Measurements from ENCODE around the gene RHBDF1. TPM values are rescaled to one million over a fixed set of nuclear protein-coding genes. Genes with fewer than 3 reads are reported as not detected.

RHBDF1 gene
- total and polyA plus RNA-seq, 9 of the 15 experiments (the other 6 are each of a cell fraction or from before 2014, with no cell fraction given), result 1.0 to 8.2 (median 4.2) TPM

DNA sequence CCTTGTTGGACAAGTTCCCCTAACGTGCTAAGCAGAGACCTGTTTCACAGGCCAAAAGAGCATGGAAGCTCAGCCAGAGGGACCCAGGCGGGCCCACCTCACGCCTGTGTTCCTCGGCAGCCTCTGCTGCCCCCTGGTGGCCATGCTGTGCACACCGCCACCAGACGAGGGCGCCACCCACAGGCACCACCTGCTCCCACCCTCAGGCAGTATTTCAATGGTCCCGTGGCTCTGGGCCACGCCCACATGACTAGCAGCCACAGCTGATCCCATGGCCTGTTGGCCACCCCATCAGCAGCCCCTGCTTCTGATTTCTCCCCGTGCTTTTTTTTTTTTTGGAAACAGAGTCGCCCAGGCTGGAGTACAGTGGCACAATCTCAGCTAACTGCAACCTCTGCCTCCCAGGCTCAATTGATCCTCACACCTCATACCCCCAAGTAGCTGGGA is 24.5 kb upstream of the RHBDF1 start (continued):
- TF ChIP-seq, protein P1, sequence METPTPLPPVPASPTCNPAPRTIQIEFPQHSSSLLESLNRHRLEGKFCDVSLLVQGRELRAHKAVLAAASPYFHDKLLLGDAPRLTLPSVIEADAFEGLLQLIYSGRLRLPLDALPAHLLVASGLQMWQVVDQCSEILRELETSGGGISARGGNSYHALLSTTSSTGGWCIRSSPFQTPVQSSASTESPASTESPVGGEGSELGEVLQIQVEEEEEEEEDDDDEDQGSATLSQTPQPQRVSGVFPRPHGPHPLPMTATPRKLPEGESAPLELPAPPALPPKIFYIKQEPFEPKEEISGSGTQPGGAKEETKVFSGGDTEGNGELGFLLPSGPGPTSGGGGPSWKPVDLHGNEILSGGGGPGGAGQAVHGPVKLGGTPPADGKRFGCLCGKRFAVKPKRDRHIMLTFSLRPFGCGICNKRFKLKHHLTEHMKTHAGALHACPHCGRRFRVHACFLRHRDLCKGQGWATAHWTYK (CRISPR knock-in tag; IDR thresholded peaks at IDR 0.05), result peak; percentile 97
- TF ChIP-seq ZNF324 (CRISPR knock-in tag; IDR thresholded peaks at IDR 0.05), result no peak
- peak; percentile 82 for TF ChIP-seq MTA3 (IDR thresholded peaks at IDR 0.05; ENCODE audit: borderline replicate concordance)
- TF ChIP-seq, protein P2, sequence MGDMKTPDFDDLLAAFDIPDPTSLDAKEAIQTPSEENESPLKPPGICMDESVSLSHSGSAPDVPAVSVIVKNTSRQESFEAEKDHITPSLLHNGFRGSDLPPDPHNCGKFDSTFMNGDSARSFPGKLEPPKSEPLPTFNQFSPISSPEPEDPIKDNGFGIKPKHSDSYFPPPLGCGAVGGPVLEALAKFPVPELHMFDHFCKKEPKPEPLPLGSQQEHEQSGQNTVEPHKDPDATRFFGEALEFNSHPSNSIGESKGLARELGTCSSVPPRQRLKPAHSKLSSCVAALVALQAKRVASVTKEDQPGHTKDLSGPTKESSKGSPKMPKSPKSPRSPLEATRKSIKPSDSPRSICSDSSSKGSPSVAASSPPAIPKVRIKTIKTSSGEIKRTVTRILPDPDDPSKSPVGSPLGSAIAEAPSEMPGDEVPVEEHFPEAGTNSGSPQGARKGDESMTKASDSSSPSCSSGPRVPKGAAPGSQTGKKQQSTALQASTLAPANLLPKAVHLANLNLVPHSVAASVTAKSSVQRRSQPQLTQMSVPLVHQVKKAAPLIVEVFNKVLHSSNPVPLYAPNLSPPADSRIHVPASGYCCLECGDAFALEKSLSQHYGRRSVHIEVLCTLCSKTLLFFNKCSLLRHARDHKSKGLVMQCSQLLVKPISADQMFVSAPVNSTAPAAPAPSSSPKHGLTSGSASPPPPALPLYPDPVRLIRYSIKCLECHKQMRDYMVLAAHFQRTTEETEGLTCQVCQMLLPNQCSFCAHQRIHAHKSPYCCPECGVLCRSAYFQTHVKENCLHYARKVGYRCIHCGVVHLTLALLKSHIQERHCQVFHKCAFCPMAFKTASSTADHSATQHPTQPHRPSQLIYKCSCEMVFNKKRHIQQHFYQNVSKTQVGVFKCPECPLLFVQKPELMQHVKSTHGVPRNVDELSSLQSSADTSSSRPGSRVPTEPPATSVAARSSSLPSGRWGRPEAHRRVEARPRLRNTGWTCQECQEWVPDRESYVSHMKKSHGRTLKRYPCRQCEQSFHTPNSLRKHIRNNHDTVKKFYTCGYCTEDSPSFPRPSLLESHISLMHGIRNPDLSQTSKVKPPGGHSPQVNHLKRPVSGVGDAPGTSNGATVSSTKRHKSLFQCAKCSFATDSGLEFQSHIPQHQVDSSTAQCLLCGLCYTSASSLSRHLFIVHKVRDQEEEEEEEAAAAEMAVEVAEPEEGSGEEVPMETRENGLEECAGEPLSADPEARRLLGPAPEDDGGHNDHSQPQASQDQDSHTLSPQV (IDR thresholded peaks at IDR 0.05), result peak; percentile 92
- no peak for TF ChIP-seq NFYB (IDR thresholded peaks at IDR 0.05; ENCODE audit: extremely low read depth, insufficient read length)
- TF ChIP-seq ZNF764 (CRISPR knock-in tag; IDR thresholded peaks at IDR 0.05; ENCODE audit: low read depth), result no peak
- TF ChIP-seq, protein P3, sequence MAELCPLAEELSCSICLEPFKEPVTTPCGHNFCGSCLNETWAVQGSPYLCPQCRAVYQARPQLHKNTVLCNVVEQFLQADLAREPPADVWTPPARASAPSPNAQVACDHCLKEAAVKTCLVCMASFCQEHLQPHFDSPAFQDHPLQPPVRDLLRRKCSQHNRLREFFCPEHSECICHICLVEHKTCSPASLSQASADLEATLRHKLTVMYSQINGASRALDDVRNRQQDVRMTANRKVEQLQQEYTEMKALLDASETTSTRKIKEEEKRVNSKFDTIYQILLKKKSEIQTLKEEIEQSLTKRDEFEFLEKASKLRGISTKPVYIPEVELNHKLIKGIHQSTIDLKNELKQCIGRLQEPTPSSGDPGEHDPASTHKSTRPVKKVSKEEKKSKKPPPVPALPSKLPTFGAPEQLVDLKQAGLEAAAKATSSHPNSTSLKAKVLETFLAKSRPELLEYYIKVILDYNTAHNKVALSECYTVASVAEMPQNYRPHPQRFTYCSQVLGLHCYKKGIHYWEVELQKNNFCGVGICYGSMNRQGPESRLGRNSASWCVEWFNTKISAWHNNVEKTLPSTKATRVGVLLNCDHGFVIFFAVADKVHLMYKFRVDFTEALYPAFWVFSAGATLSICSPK (IDR thresholded peaks at IDR 0.05; ENCODE audit: borderline replicate concordance), result no peak
- TF ChIP-seq CBX1 (IDR thresholded peaks at IDR 0.05; ENCODE audit: low read depth), result peak; percentile 91
- no peak for TF ChIP-seq HDGF (IDR thresholded peaks at IDR 0.05)
- TF ChIP-seq ZNF707 (CRISPR knock-in tag; conservative IDR thresholded peaks at IDR 0.05), result no peak
- TF ChIP-seq ZC3H4 (CRISPR knock-in tag; IDR thresholded peaks at IDR 0.05; ENCODE audit: borderline replicate concordance), result no peak
- no peak for TF ChIP-seq JUNB (CRISPR knock-in tag; conservative IDR thresholded peaks at IDR 0.05)
- TF ChIP-seq MEF2A (IDR thresholded peaks at IDR 0.05; ENCODE audit: control insufficient read depth, low read depth, low read length), result no peak
- TF ChIP-seq RB1 (IDR thresholded peaks at IDR 0.05; ENCODE audit: low read depth), result peak; percentile 98
- TF ChIP-seq, protein P4, sequence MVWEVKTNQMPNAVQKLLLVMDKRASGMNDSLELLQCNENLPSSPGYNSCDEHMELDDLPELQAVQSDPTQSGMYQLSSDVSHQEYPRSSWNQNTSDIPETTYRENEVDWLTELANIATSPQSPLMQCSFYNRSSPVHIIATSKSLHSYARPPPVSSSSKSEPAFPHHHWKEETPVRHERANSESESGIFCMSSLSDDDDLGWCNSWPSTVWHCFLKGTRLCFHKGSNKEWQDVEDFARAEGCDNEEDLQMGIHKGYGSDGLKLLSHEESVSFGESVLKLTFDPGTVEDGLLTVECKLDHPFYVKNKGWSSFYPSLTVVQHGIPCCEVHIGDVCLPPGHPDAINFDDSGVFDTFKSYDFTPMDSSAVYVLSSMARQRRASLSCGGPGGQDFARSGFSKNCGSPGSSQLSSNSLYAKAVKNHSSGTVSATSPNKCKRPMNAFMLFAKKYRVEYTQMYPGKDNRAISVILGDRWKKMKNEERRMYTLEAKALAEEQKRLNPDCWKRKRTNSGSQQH (CRISPR knock-in tag; IDR thresholded peaks at IDR 0.05), result no peak
- 0 out of 2 replicates have a peak, but pooled peaks have one; percentile 10 for TF ChIP-seq CEBPG (CRISPR knock-in tag; IDR thresholded peaks at IDR 0.05)
- no peak for TF ChIP-seq CEBPG (tag; conservative IDR thresholded peaks at IDR 0.05 in 1 of 2, IDR thresholded peaks at IDR 0.05 in 1 of 2)
- TF ChIP-seq NFXL1 (CRISPR knock-in tag; IDR thresholded peaks at IDR 0.05), result no peak
- no peak for TF ChIP-seq PCBP2 (IDR thresholded peaks at IDR 0.05; ENCODE audit: low read depth, low read length, poor library complexity, severe bottlenecking)
